Activated B cell treated with CpG ODN at 0.5 μM for 24 hours (primary cell): Measurements from ENCODE around the gene TICRR. TPM values are rescaled to one million over a fixed set of nuclear protein-coding genes. Genes with fewer than 3 reads are reported as not detected.
A peak's percentile ranks its signal among the peaks of the same experiment; 100 is the strongest.

ENCODE experiments used
- ATAC-seq: fragments of 200-7000 bp; cut with Tn5 transposase; one replicate; pipeline ENCODE4 v1.10.0; 2021; ENCODE audit warnings: low read depth, mild to moderate bottlenecking, moderate library complexity
- CTCF ChIA-PET: fragments of 350-600 bp; sonication (Branson Sonifier 250); formaldehyde crosslinking; loops from one replicate; lab custom pipeline; 2021; ENCODE audit warnings: antibody characterized with exemption; lab: Charles Lee
- POLR2A ChIA-PET: fragments of 350-600 bp; sonication (Branson Sonifier 250); formaldehyde crosslinking; loops from one replicate; lab custom pipeline; 2021; ENCODE audit warnings: antibody characterized with exemption; lab: Charles Lee
- DNase-seq: peaks from one replicate; pipeline ENCODE4 v3.0.0; 2022
- H3K27ac Mint-ChIP-seq: one replicate; pipeline ENCODE4 v1.8.0; 2020; ENCODE audit warnings: mixed read lengths
- H3K27me3 Mint-ChIP-seq: one replicate; pipeline ENCODE4 v1.8.0; 2021; ENCODE audit warnings: mixed read lengths
- H3K36me3 Mint-ChIP-seq: one replicate; pipeline ENCODE4 v1.8.0; 2021; ENCODE audit warnings: low read depth, mixed read lengths
- H3K4me1 Mint-ChIP-seq: one replicate; pipeline ENCODE4 v1.8.0; 2021; ENCODE audit warnings: mixed read lengths
- H3K4me3 Mint-ChIP-seq: one replicate; pipeline ENCODE4 v1.8.0; 2020; ENCODE audit warnings: mild to moderate bottlenecking, mixed read lengths
- H3K9me3 Mint-ChIP-seq: one replicate; pipeline ENCODE4 v1.8.0; 2020; ENCODE audit warnings: mixed read lengths
- intact Hi-C: fragments of 100-400 bp; cut with micrococcal nuclease; formaldehyde crosslinking; loops from one replicate; pipeline ENCODE4 v1.15.1; 2024
- total RNA-seq: library from RNA; stranded (reverse); gene quantifications from 2 replicates; pipeline ENCODE4 v1.2.3, GENCODE V29; 2022
- TF ChIP-seq, protein P1 (sequence below): fragments of 200-600 bp; IDR thresholded peaks from one replicate; pipeline ENCODE4 v1.8.0; 2022; ENCODE audit warnings: antibody characterized with exemption, mild to moderate bottlenecking

The TICRR gene
- total RNA-seq, 1 donor from 2014 or later: 0.69 TPM

DNA sequence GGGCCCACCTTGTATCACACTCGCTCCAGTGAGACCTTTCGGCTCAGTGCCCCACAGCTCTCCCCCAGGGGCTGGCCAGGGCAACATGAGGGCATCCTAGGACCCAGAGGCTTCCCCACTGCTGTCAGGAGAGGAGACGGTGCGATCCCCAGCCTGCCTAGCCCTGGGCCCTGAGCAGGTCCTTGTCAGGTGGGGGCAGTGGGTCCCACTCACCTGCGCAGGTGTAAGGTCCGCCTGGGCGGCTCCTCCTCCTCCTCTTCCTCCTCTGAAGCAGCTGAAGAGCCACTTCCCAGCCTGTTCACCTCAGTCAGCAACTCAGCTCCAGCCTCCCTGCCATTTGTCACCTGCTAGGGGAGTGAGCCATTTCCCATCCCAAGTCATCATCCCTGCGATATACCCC, 70.4 kb downstream of the TICRR start:
- ChIA-PET POLR2A (no interaction called here), CTCF (no interaction called here)
- Mint-ChIP-seq H3K4me3 (no peak overlapping the region), H3K27me3 (peaks cover 3% of the 10 kb centered on the region), H3K9me3 (no peaks in the 10 kb centered on the region), H3K27ac (no peak overlapping the region), H3K36me3 (no peaks in the 10 kb centered on the region), H3K4me1 (no peaks in the 10 kb centered on the region)
- DNase-seq (no peak), ATAC-seq (no peak)
- TF ChIP-seq, protein P1, sequence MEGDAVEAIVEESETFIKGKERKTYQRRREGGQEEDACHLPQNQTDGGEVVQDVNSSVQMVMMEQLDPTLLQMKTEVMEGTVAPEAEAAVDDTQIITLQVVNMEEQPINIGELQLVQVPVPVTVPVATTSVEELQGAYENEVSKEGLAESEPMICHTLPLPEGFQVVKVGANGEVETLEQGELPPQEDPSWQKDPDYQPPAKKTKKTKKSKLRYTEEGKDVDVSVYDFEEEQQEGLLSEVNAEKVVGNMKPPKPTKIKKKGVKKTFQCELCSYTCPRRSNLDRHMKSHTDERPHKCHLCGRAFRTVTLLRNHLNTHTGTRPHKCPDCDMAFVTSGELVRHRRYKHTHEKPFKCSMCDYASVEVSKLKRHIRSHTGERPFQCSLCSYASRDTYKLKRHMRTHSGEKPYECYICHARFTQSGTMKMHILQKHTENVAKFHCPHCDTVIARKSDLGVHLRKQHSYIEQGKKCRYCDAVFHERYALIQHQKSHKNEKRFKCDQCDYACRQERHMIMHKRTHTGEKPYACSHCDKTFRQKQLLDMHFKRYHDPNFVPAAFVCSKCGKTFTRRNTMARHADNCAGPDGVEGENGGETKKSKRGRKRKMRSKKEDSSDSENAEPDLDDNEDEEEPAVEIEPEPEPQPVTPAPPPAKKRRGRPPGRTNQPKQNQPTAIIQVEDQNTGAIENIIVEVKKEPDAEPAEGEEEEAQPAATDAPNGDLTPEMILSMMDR: no peak
- intact Hi-C loops: no loop called here

DNA sequence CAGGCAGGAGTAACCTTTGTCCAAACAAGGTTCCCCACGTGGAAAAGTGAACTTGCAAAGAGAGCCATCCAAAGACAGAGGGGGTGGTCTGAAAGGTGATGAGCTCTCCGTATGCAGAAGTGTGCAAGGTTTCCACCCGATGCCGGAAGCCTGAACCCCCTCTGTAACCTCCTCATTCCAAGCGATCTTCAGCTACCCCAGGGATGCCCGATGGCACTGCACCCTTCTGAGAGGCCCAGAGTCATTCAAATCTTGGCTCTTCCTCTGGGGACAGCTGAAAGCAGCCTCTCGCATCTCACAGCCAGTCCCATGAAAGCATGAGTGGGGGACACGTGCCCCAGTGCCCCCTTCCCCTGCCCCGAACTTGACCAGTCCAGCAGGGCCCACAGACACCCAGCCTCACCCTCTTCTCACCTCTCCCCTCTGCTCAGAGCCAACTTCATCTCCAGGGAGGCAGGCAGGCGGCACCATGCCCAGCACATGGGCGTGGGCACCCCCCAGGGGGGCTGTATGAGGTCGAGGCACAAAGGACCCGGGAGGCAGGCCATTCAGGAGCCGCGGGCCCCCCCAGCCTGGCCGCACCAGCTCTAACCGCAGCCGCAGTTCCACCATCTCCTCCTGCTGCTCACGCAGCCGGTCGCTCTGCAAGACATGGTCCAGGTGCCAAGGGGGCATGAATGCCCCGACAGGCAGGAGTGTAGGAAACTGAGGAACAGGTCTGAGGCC, 71.3 kb downstream of the TICRR start:
- TF ChIP-seq, protein P1: no peak
- CTCF ChIA-PET: no interaction called here
- Mint-ChIP-seq H3K9me3 (no peaks in the 10 kb centered on the region), H3K36me3 (no peaks in the 10 kb centered on the region), H3K4me1 (no peaks in the 10 kb centered on the region), H3K27ac (no peak overlapping the region), H3K4me3 (no peak overlapping the region), H3K27me3 (peaks cover 3% of the 10 kb centered on the region)
- no peak for ATAC-seq
- no peak for DNase-seq
- intact Hi-C loops: no loop called here
- POLR2A ChIA-PET: no interaction called here

DNA sequence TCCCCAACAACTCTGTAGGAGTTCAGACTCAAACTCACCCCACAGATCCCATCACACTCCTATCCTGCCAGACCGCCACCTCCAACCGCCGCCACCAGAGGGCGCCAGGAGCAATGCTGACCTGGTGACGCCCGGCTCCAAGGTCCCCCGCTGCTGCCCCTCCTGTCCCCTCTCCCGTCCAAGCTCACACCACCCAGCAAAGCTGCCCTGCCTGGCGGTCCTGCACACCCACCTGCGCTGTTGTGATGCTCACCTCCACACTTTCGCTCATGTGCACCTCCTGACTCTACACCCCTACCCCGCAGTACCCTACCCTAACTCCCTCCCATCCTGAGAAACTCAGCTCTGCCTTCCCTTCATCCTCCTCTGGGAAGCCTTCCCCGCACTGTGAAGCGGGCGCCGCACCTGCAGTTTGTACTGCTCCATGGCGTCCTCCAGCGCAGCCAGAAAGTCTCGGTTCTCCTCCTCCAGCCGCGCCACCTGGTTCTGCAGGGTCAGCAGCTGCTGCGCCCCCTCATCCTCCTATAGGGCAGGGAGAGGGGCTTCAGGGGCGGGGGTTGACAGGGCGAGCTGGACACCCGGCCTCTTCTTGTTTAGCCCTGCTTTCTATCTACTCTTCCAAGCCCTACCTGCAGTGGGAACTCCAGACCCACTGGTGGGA, 72.1 kb downstream of the TICRR start:
- Mint-ChIP-seq H3K36me3 (no peaks in the 10 kb centered on the region), H3K27ac (no peak overlapping the region), H3K4me3 (no peak overlapping the region), H3K4me1 (no peaks in the 10 kb centered on the region), H3K9me3 (no peaks in the 10 kb centered on the region), H3K27me3 (peaks cover 3% of the 10 kb centered on the region)
- ChIA-PET CTCF (no interaction called here), POLR2A (no interaction called here)
- TF ChIP-seq, protein P1: no peak
- ATAC-seq: peak; percentile 57
- peak; percentile 50 for DNase-seq
- intact Hi-C loops: no loop called here

DNA sequence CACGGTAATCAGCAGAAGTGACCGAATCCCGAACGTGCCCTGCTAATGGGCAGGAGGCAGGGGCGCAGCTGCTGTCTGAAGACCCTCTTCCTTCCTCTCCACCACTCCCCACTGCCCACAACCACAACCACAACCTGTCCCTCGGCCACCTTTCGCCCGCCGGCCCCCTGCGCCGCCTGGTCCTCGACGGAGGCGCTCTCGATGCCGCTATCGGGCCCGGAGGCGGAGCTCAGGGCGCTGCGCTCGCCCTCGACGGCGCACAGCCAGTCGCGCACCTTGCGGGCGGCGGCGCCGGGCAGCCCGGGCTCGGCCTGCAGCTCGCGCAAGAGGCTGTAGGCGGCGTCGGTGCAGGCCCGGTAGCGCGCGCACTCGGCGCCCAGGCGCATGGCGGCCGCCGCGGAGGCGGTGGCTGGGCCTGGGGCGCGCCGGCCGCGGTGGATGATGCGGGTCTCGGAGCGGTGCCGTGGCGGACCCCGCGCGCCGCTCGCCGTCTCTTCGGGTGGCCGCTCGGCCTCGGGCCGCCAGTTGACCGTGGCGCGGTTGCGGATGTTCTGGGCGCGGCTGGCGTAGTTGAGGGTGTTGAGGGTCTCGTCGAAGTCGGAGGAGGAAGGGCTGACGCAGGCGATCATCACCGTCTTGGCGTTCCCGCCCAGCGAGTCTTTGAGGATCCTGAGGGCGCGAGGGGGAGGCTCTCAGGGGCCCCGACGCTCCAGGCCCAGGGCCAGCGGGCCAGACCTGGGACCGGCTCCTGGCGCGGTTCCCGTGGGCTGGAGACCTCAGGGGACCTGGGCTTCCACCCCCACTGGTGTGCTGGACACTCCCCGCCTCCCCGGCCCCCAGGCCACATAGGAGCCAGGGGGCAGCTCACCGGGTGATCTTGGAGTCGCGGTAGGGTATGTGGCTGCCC, 73.1 kb downstream of the TICRR start:
- DNase-seq: no peak
- ChIA-PET CTCF (no interaction called here), POLR2A (no interaction called here)
- Mint-ChIP-seq H3K4me3 (no peak overlapping the region), H3K27me3 (peaks cover 7% of the 10 kb centered on the region), H3K27ac (no peak overlapping the region), H3K4me1 (no peaks in the 10 kb centered on the region), H3K36me3 (no peaks in the 10 kb centered on the region), H3K9me3 (no peaks in the 10 kb centered on the region)
- ATAC-seq: no peak
- intact Hi-C loops: no loop called here
- TF ChIP-seq, protein P1: no peak
